DOHH2 (cell line): ENCODE data around the gene ZNF814.

Experiments used
- EZH2phosphoT487 ChIP-seq: fragments of 200-600 bp; sonication (generic); IDR thresholded peaks from 2 replicates; pipeline ENCODE4 v1.6.1; 2017; ENCODE audit warnings: borderline replicate concordance, mild to moderate bottlenecking, antibody characterized with exemption, low read length, moderate library complexity, mixed read lengths
- TF ChIP-seq, protein P1 (sequence below): fragments of 200-600 bp; sonication (generic); IDR thresholded peaks from one replicate; pipeline ENCODE4 v1.5.1; 2014; ENCODE audit warnings: antibody characterized with exemption, mild to moderate bottlenecking, low read depth, low read length; ENCODE audit not compliant: poor library complexity, severe bottlenecking

DNA sequence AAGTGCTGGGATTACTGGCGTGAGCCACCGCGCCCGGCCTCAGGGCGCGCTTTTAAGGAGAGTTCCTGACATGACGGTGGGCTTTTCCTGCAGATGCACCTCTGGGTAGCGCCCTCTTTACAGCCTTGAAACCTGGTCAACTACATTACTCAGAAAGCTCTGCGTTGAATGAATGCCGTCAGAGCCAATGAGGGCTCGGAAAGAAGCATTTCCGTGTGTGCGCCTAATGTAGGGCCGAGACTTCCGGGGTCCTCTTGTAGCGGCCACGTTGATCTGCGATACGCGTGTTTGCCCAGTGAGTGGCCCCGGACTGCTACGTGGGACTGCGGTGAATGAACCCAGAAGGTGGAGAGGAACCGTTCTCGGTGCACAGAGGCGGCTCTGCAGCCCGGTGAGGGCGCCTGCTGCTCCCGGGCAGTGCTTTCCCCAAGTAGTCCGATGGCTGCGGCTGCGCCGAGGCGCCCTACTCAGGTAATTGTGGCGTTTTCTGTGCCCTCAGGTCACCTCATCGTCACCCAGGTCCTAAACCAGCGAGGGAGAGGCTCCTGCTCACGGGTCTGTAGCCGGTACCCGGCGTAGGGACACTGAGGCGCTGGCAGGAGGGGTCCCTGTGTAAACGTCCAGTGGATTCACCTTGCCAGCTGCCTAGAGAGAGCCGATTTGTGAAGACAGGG lies 69.2 kb downstream of the ZNF814 start:
- TF ChIP-seq, protein P1, sequence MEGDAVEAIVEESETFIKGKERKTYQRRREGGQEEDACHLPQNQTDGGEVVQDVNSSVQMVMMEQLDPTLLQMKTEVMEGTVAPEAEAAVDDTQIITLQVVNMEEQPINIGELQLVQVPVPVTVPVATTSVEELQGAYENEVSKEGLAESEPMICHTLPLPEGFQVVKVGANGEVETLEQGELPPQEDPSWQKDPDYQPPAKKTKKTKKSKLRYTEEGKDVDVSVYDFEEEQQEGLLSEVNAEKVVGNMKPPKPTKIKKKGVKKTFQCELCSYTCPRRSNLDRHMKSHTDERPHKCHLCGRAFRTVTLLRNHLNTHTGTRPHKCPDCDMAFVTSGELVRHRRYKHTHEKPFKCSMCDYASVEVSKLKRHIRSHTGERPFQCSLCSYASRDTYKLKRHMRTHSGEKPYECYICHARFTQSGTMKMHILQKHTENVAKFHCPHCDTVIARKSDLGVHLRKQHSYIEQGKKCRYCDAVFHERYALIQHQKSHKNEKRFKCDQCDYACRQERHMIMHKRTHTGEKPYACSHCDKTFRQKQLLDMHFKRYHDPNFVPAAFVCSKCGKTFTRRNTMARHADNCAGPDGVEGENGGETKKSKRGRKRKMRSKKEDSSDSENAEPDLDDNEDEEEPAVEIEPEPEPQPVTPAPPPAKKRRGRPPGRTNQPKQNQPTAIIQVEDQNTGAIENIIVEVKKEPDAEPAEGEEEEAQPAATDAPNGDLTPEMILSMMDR: no peak
- TF ChIP-seq EZH2phosphoT487: no peak
